ENCODE results near the gene DNASE2B. TPM values are rescaled to one million over a fixed set of nuclear protein-coding genes. Genes with fewer than 3 reads are reported as not detected.

The DNASE2B gene
- total and polyA plus RNA-seq, 2 donors (not counting 3 experiments of a cell fraction or from before 2014, with no cell fraction given): not detected

DNA sequence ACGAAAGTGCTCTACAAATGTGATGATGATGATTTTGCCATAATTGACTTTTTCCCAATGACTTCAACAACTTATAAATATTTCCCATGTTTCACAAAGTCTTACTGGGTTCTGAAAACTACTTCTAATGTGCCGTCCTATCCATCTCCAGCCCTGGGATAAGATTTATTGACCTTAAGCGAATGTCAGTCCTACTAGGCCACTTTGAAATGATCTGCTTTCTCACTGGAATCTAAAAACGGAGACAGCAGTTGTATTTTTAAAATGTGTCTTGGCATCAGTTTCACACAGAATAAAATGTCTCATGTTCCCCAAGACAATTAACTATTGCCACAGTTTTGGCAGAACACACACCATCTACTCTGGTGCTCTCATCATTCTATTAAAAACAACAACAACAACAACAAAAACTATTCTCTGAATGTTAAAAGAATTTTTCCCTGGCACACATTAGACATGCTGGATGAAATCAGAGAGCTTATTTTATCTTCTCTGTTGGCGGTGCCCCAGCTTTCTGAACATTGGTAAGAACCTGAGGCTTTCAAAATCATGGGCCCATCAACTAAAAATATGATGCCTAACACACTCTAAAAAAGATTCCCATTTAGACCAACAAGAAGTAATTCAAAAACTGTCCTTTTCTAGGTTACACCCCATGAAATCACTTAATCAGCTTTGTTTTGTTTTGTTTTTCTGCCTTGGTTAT, 23.1 kb upstream of the DNASE2B start:
- no peaks in the 10 kb centered on the region for H3K9me3 ChIP-seq (replicated peaks; ENCODE audit: control insufficient read depth, insufficient read depth, low read length)
- no peak overlapping the region for H3K4me2 ChIP-seq (ENCODE audit: insufficient read depth, low read length)
- H4K20me1 ChIP-seq (replicated peaks; ENCODE audit: control insufficient read depth, extremely low read depth, insufficient read depth, low read length): no peaks in the 10 kb centered on the region
- BruUV-seq (replicated peaks): no TSS peak
- CTCF ChIA-PET: interaction anchor here (0.9 to 1.6 kb wide), 3 partner anchors 74 to 234 kb away, joined by 3 to 5 read pairs (median 4); partner anchors contain the start of gene SAMD13
- H3K36me3 ChIP-seq (ENCODE audit: control insufficient read depth in 2 of 2, extremely low read depth in 1 of 2, insufficient read depth in 2 of 2, low read length in 2 of 2): no peaks in the 10 kb centered on the region
- intact Hi-C loops (cut with micrococcal nuclease): no loop called here
- H3K27me3 ChIP-seq (ENCODE audit: control insufficient read depth in 2 of 2, insufficient read depth in 2 of 2, low read length in 2 of 2): no peaks in the 10 kb centered on the region
- H3K4me1 ChIP-seq (ENCODE audit: control insufficient read depth, extremely low read depth, insufficient read depth, low read length): no peaks in the 10 kb centered on the region
- DNase-seq (ENCODE audit: low read depth, low spot score) (no peak), FAIRE-seq (no peak)
- TF ChIP-seq EZH2 (IDR thresholded peaks at IDR 0.05; ENCODE audit: borderline replicate concordance, low read depth, low read length, severe bottlenecking): no peak
- TF ChIP-seq POLR2AphosphoS5 (IDR thresholded peaks at IDR 0.05; ENCODE audit: insufficient read depth, low read depth, low read length): no peak
- TF ChIP-seq, protein P1, sequence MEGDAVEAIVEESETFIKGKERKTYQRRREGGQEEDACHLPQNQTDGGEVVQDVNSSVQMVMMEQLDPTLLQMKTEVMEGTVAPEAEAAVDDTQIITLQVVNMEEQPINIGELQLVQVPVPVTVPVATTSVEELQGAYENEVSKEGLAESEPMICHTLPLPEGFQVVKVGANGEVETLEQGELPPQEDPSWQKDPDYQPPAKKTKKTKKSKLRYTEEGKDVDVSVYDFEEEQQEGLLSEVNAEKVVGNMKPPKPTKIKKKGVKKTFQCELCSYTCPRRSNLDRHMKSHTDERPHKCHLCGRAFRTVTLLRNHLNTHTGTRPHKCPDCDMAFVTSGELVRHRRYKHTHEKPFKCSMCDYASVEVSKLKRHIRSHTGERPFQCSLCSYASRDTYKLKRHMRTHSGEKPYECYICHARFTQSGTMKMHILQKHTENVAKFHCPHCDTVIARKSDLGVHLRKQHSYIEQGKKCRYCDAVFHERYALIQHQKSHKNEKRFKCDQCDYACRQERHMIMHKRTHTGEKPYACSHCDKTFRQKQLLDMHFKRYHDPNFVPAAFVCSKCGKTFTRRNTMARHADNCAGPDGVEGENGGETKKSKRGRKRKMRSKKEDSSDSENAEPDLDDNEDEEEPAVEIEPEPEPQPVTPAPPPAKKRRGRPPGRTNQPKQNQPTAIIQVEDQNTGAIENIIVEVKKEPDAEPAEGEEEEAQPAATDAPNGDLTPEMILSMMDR (IDR thresholded peaks at IDR 0.05; ENCODE audit: extremely low read depth in 1 of 2, insufficient read depth in 1 of 2, low read depth in 1 of 2, low read length in 2 of 2): no peak
- H3K9ac ChIP-seq (replicated peaks; ENCODE audit: extremely low read depth, insufficient read depth, low read length): no peak overlapping the region
- H3K79me2 ChIP-seq (ENCODE audit: control insufficient read depth, insufficient read depth, low read length): no peaks in the 10 kb centered on the region
- dilution Hi-C loops (cut with MboI; ENCODE audit: extremely low pct_ligation_motif_present, low sequenced_read_pairs): no loop called here
- POLR2A ChIA-PET: no interaction called here
- H3K27ac ChIP-seq (ENCODE audit: insufficient read depth, low read depth, low read length): no peak overlapping the region
- no peak overlapping the region for H2AFZ ChIP-seq (ENCODE audit: low read depth, low read length)
- H3K9me1 ChIP-seq (replicated peaks; ENCODE audit: control insufficient read depth, extremely low read depth, insufficient read depth, low read length): no peaks in the 10 kb centered on the region
- H3K4me3 ChIP-seq (replicated peaks in 1 of 3; ENCODE audit: insufficient read depth in 1 of 3, low read depth in 1 of 3, low read length in 3 of 3): no peak overlapping the region
